IMR-90 (cell line): ENCODE measurements around the gene TMEM117. TPM values are rescaled to one million over a fixed set of nuclear protein-coding genes. Genes with fewer than 3 reads are reported as not detected.

Source experiments
- ATAC-seq: fragments of 200-7000 bp; cut with Tn5 transposase; 2 replicates; pipeline ENCODE4 v1.9.1; 2020; ENCODE audit warnings: low read depth, mild to moderate bottlenecking, moderate library complexity
- BruUV-seq: library from RNA; stranded (reverse); fragments of 400-500 nt; replicated peaks from 2 replicates; lab custom pipeline; 2021; lab: Mats Ljungman, UMichigan
- CTCF ChIA-PET: fragments of 300-600 bp; formaldehyde crosslinking; extraction: SDS; loops from one replicate; lab custom pipeline; 2021; ENCODE audit warnings: antibody characterized with exemption; lab: Yijun Ruan, JAX
- POLR2A ChIA-PET: fragments of 300-600 bp; sonication (Branson Sonifier 250); formaldehyde crosslinking; loops from one replicate; lab custom pipeline; 2022; ENCODE audit warnings: antibody characterized with exemption; ENCODE audit not compliant: unreplicated experiment; lab: Charles Lee
- DNase-seq: peaks from one replicate; pipeline ENCODE4 v3.0.0; 2013
- H2AFZ ChIP-seq: replicated peaks from 2 replicates; pipeline ENCODE3; 2013; ENCODE audit warnings: low read length, mild to moderate bottlenecking; ENCODE audit not compliant: poor library complexity
- H2AK5ac ChIP-seq: 2 replicates; pipeline ENCODE4 v1.6.1; 2013; ENCODE audit warnings: low read depth, low read length, inconsistent platforms
- H2AK9ac ChIP-seq: replicated peaks from 2 replicates; pipeline ENCODE3; 2013; ENCODE audit warnings: mild to moderate bottlenecking, low read depth, low read length, moderate library complexity; ENCODE audit not compliant: poor library complexity
- H2BK120ac ChIP-seq: 2 replicates; pipeline ENCODE4 v1.6.1; 2013; ENCODE audit warnings: low read depth, low read length, inconsistent platforms
- H2BK15ac ChIP-seq: 3 replicates; pipeline ENCODE4 v1.6.1; 2013; ENCODE audit warnings: low read depth, low read length, inconsistent platforms
- H2BK20ac ChIP-seq: 2 replicates; pipeline ENCODE4 v1.6.1; 2013; ENCODE audit warnings: low read depth, mild to moderate bottlenecking, inconsistent platforms, low read length, moderate library complexity
- H2BK5ac ChIP-seq: 2 replicates; pipeline ENCODE4 v1.6.1; 2013; ENCODE audit warnings: mild to moderate bottlenecking, low read depth, low read length, inconsistent platforms; ENCODE audit not compliant: poor library complexity, severe bottlenecking
- H3K14ac ChIP-seq: replicated peaks from 2 replicates; pipeline ENCODE4 v1.6.1; 2013; ENCODE audit warnings: low read depth, low read length, inconsistent platforms
- H3K18ac ChIP-seq: 2 replicates; pipeline ENCODE4 v1.6.1; 2013; ENCODE audit warnings: low read depth, low read length, control low read depth
- H3K23ac ChIP-seq: 2 replicates; pipeline ENCODE4 v1.6.1; 2013; ENCODE audit warnings: low read depth, low read length, inconsistent platforms
- H3K27ac ChIP-seq: 2 replicates; pipeline ENCODE4 v1.5.1; 2013; ENCODE audit warnings: mild to moderate bottlenecking, control low read depth, low read length; ENCODE audit not compliant: insufficient read depth
- H3K27me3 ChIP-seq: 2 replicates; pipeline ENCODE4 v1.6.1; 2013; ENCODE audit warnings: low read length; ENCODE audit not compliant: control insufficient read depth, insufficient read depth
- H3K36me3 ChIP-seq: 2 replicates; pipeline ENCODE4 v1.6.1; 2013; ENCODE audit warnings: low read length, mixed read lengths; ENCODE audit not compliant: control insufficient read depth, insufficient read depth
- H3K4ac ChIP-seq: 2 replicates; pipeline ENCODE4 v1.6.1; 2013; ENCODE audit warnings: low read depth, low read length, inconsistent platforms
- H3K4me1 ChIP-seq: 2 replicates; pipeline ENCODE4 v1.6.1; 2013; ENCODE audit warnings: low read length, mixed read lengths; ENCODE audit not compliant: control insufficient read depth, insufficient read depth
- H3K4me2 ChIP-seq: 2 replicates; pipeline ENCODE4 v1.6.1; 2013; ENCODE audit warnings: low read depth, mild to moderate bottlenecking, control low read depth, low read length, moderate library complexity
- H3K4me3 ChIP-seq: 2 replicates; pipeline ENCODE4 v1.5.1; 2013; ENCODE audit warnings: low read depth, mild to moderate bottlenecking, control low read depth, low read length, moderate library complexity; ENCODE audit not compliant: insufficient read depth
- H3K56ac ChIP-seq: 2 replicates; pipeline ENCODE4 v1.6.1; 2013; ENCODE audit warnings: low read length, inconsistent platforms; ENCODE audit not compliant: insufficient read depth; ENCODE audit errors: extremely low read depth
- H3K79me1 ChIP-seq, 2 experiments: 2 replicates each; pipeline ENCODE4 v1.6.1; 2013; ENCODE audit warnings: low read length in 2 of 2, inconsistent platforms in 1 of 2, low read depth in 1 of 2
- H3K9ac ChIP-seq: 2 replicates; pipeline ENCODE4 v1.6.1; 2013; ENCODE audit warnings: low read depth, low read length, control low read depth
- H3K9me1 ChIP-seq: 2 replicates; pipeline ENCODE4 v1.6.1; 2013; ENCODE audit warnings: low read length, inconsistent platforms; ENCODE audit not compliant: insufficient read depth
- H3K9me3 ChIP-seq: 2 replicates; pipeline ENCODE4 v1.6.1; 2013; ENCODE audit warnings: low read length; ENCODE audit not compliant: control insufficient read depth, insufficient read depth
- H4K20me1 ChIP-seq: 2 replicates; pipeline ENCODE4 v1.6.1; 2013; ENCODE audit warnings: low read length, inconsistent platforms; ENCODE audit not compliant: insufficient read depth
- H4K5ac ChIP-seq: 2 replicates; pipeline ENCODE4 v1.6.1; 2013; ENCODE audit warnings: mild to moderate bottlenecking, low read depth, low read length, control low read depth
- H4K8ac ChIP-seq, 2 experiments: 2 replicates each; pipeline ENCODE4 v1.6.1; 2013; ENCODE audit warnings: low read depth in 2 of 2, low read length in 2 of 2, control low read depth in 1 of 2, inconsistent platforms in 1 of 2
- H4K91ac ChIP-seq: 2 replicates; pipeline ENCODE4 v1.6.1; 2013; ENCODE audit warnings: low read depth, low read length, inconsistent platforms; ENCODE audit not compliant: insufficient read depth
- MAZ ChIP-seq: IDR thresholded peaks from 2 replicates; pipeline ENCODE4 v1.6.1; 2012; ENCODE audit warnings: low read depth, mild to moderate bottlenecking, low read length, improper control_type of control experiment, moderate library complexity, borderline replicate concordance
- NFE2L2 ChIP-seq: fragments of 150-350 bp; IDR thresholded peaks from 2 replicates; pipeline ENCODE4 v1.6.1; 2016; ENCODE audit warnings: low read depth, mild to moderate bottlenecking, low read length
- RAD21 ChIP-seq: IDR thresholded peaks from 2 replicates; pipeline ENCODE4 v1.6.1; 2012; ENCODE audit warnings: low read length, improper control_type of control experiment
- RCOR1 ChIP-seq: IDR thresholded peaks from 2 replicates; pipeline ENCODE4 v1.6.1; 2012; ENCODE audit warnings: mild to moderate bottlenecking, low read length, improper control_type of control experiment; ENCODE audit not compliant: insufficient replicate concordance
- WGBS, 2 experiments: methylation state at CpG; one replicate each; pipeline versions ENCODE4 v1.1.5 to v1.1.7; 2013; ENCODE audit warnings: missing lambda C conversion rate in 2 of 2; ENCODE audit not compliant: insufficient read length in 1 of 2; ENCODE audit errors: extremely low coverage in 2 of 2; 5-methylcytosine and 5-hydroxymethylcytosine counted together
- dilution Hi-C: fragments of 300-500 bp; cut with HindIII; formaldehyde crosslinking; loops from one replicate; pipeline ENCODE4 v1.14.3; 2018; ENCODE audit warnings: low sequenced_read_pairs; ENCODE audit not compliant: unreplicated experiment
- in situ Hi-C: fragments of 300-500 bp; cut with MboI; formaldehyde crosslinking; loops from 3 replicates; pipeline ENCODE4 v1.14.3; 2019; ENCODE audit warnings: low sequenced_read_pairs, inconsistent platforms, mixed read lengths
- intact Hi-C: fragments of 100-400 bp; cut with micrococcal nuclease; formaldehyde crosslinking; loops from 2 replicates; pipeline ENCODE4 v1.10.0; 2022
- polyA plus RNA-seq, 3 experiments: library from polyadenylated mRNA; depleted of rRNA; stranded (reverse); fragments of >200 nt; gene quantifications; 2 replicates each; pipeline ENCODE4 v1.2.3, GENCODE V29; 2012; ENCODE audit warnings: low replicate concordance in 1 of 3
- total RNA-seq: library from RNA; depleted of rRNA; stranded (reverse); fragments of >200 nt; gene quantifications from 2 replicates; pipeline ENCODE4 v1.2.3, GENCODE V29; 2012
- TF ChIP-seq, protein P1 (sequence below): conservative IDR thresholded peaks from 2 replicates; pipeline ENCODE4 v1.5.1; 2012; ENCODE audit warnings: mild to moderate bottlenecking, low read depth, low read length, improper control_type of control experiment

TMEM117 gene
- total and polyA plus RNA-seq, 2 of the 4 experiments (the other 2 are of a cell fraction), result 8.7 to 21.0 TPM

DNA sequence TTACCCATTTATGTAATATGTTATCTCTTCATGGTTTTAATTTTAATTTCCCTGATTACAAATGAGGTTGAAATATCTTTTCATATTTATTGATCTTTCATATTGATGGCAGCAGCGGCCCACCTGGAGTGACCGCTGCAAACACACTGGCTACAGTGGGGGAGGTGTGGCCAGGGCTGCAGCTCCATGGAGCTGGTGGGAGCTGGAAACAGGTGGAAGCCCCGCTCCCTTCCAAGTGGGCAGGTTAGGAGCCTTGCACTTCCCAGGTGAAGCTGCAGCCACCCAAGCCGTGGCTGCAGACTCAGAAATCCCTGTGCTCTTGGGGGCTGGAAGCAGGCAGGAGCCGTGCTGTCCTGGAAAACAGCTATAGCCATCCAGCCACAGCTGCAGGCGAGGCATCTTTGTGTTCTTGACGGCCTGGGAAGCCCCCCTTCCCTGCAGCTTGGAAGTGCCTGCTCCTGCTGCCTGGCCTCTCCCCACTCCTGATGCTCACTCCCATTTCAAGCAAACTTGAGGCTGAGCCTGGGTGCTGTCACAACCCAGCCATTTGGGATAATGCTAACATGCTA, 201.1 kb downstream of the TMEM117 start:
- Histone ChIP-seq H3K4ac (no peak overlapping the region), H2BK20ac (no peak overlapping the region), H4K5ac (no peak overlapping the region), H3K4me2 (no peak overlapping the region), H3K18ac (no peak overlapping the region), H3K9ac (no peak overlapping the region), H3K27me3 (no peaks in the 10 kb centered on the region), H3K14ac (no peak overlapping the region), H3K27ac (no peak overlapping the region), H2AK5ac (no peak overlapping the region), H3K9me1 (no peaks in the 10 kb centered on the region), H2AK9ac (no peak overlapping the region), H3K4me3 (no peak overlapping the region), H3K36me3 (no peaks in the 10 kb centered on the region), H2AFZ (no peak overlapping the region), H4K8ac (no peak overlapping the region), H3K56ac (no peak overlapping the region), H3K4me1 (no peaks in the 10 kb centered on the region), H2BK15ac (no peak overlapping the region), H2BK120ac (no peak overlapping the region), H3K9me3 (no peaks in the 10 kb centered on the region), H4K20me1 (no peaks in the 10 kb centered on the region), H3K79me1 (no peaks in the 10 kb centered on the region), H3K23ac (no peak overlapping the region), H2BK5ac (no peak overlapping the region), H4K91ac (no peak overlapping the region)
- in situ Hi-C loops, result no loop called here
- no peak for ATAC-seq
- dilution Hi-C loops, result no loop called here
- TF ChIP-seq NFE2L2, result no peak
- no peak for TF ChIP-seq RCOR1
- TF ChIP-seq, protein P1, sequence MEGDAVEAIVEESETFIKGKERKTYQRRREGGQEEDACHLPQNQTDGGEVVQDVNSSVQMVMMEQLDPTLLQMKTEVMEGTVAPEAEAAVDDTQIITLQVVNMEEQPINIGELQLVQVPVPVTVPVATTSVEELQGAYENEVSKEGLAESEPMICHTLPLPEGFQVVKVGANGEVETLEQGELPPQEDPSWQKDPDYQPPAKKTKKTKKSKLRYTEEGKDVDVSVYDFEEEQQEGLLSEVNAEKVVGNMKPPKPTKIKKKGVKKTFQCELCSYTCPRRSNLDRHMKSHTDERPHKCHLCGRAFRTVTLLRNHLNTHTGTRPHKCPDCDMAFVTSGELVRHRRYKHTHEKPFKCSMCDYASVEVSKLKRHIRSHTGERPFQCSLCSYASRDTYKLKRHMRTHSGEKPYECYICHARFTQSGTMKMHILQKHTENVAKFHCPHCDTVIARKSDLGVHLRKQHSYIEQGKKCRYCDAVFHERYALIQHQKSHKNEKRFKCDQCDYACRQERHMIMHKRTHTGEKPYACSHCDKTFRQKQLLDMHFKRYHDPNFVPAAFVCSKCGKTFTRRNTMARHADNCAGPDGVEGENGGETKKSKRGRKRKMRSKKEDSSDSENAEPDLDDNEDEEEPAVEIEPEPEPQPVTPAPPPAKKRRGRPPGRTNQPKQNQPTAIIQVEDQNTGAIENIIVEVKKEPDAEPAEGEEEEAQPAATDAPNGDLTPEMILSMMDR, result no peak
- no peak for TF ChIP-seq MAZ
- TF ChIP-seq RAD21, result no peak
- no TSS peak for BruUV-seq
- intact Hi-C loops, result no loop called here
- POLR2A ChIA-PET, result no interaction called here
- no peak for DNase-seq
- CTCF ChIA-PET, result no interaction called here
- WGBS, 2 experiments, result 68% methylated on average over 5 of the region's 7 CpGs; no CpG with 5 or more reads in 1 of the 2 experiments
